Measurements from ENCODE around the gene CPPED1. TPM values are rescaled to one million over a fixed set of nuclear protein-coding genes. Genes with fewer than 3 reads are reported as not detected.

The CPPED1 gene
- total RNA-seq, 1 donor from 2014 or later, result 15.0 TPM

- DNase-seq (ENCODE audit: low read depth), result no peak
- TF ChIP-seq CTCF (conservative IDR thresholded peaks at IDR 0.05; ENCODE audit: low read depth, low read length), result no peak
- no peak overlapping the region for H3K4me3 ChIP-seq (ENCODE audit: low read depth, low read length)
Observed at GRCh38 chr16:12781777-12782176, 21.9 kb downstream of the CPPED1 start.

- no peak for DNase-seq (ENCODE audit: low read depth)
- no peak for TF ChIP-seq CTCF (conservative IDR thresholded peaks at IDR 0.05; ENCODE audit: low read depth, low read length)
- H3K4me3 ChIP-seq (ENCODE audit: low read depth, low read length), result no peak overlapping the region
Observed at GRCh38 chr16:12780467-12780866, 23.2 kb downstream of the CPPED1 start.

- DNase-seq (ENCODE audit: low read depth), result no peak
- TF ChIP-seq CTCF (conservative IDR thresholded peaks at IDR 0.05; ENCODE audit: low read depth, low read length), result no peak
- no peak overlapping the region for H3K4me3 ChIP-seq (ENCODE audit: low read depth, low read length)
Observed at GRCh38 chr16:12778726-12779125, 25.0 kb downstream of the CPPED1 start.

GRCh38 chr16:12775656-12776236, 27.9 kb downstream of the CPPED1 start:
- no peak for DNase-seq (ENCODE audit: low read depth)
- no peak for TF ChIP-seq CTCF (conservative IDR thresholded peaks at IDR 0.05; ENCODE audit: low read depth, low read length)
- H3K4me3 ChIP-seq (ENCODE audit: low read depth, low read length), result no peak overlapping the region

- no peak for TF ChIP-seq CTCF (conservative IDR thresholded peaks at IDR 0.05; ENCODE audit: low read depth, low read length)
- H3K4me3 ChIP-seq (ENCODE audit: low read depth, low read length), result no peak overlapping the region
- no peak for DNase-seq (ENCODE audit: low read depth)
Observed at GRCh38 chr16:12773221-12773620, 30.5 kb downstream of the CPPED1 start.

- H3K4me3 ChIP-seq (ENCODE audit: low read depth, low read length), result no peak overlapping the region
- TF ChIP-seq CTCF (conservative IDR thresholded peaks at IDR 0.05; ENCODE audit: low read depth, low read length), result no peak
- DNase-seq (ENCODE audit: low read depth), result peak; percentile 68
Observed at GRCh38 chr16:12771341-12771798, 32.3 kb downstream of the CPPED1 start.

GRCh38 chr16:12769525-12769924, 34.2 kb downstream of the CPPED1 start:
- no peak for DNase-seq (ENCODE audit: low read depth)
- no peak overlapping the region for H3K4me3 ChIP-seq (ENCODE audit: low read depth, low read length)
- TF ChIP-seq CTCF (conservative IDR thresholded peaks at IDR 0.05; ENCODE audit: low read depth, low read length), result no peak
